A172 (cell line): ENCODE results near the gene DOCK2. TPM values are rescaled to one million over a fixed set of nuclear protein-coding genes. Genes with fewer than 3 reads are reported as not detected.
A peak's percentile ranks its signal among the peaks of the same experiment; 100 is the strongest.
"Not testable (repeated sequence)": the region's sequence is repeated elsewhere in the genome, so short reads cannot be mapped to it uniquely, and the experiment has no call there.

ENCODE experiments used
- DNase-seq: peaks from one replicate; pipeline ENCODE4 v3.0.0-alpha.2; 2015; ENCODE audit warnings: low spot score
- total RNA-seq: library from RNA; depleted of rRNA; stranded (reverse); fragments of >200 nt; shearing (Covaris generic); gene quantifications from 2 replicates; pipeline ENCODE4 v1.2.3, GENCODE V29; 2014

DOCK2 gene
- total RNA-seq, 1 experiment from 2014 or later = 63.1 TPM

DNA sequence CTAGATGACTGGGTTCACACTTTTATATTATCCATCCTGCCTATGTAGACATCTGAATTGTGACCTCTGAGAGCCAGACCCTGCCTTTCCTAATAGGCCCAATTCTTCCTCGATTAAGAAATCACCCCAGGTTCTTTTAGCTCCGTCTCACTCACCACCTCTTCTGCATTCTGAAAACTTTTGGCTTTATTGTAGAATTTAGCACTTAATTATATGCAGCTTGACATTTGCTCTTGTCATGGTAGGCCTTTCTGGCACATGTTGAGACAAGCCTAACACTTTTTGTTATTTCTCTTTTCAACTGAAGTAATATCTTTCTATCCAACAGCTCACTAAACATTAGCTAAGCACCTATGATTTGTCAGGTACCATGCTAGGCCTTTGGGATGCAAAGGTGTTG, 180.0 kb downstream of the DOCK2 start:
- no peak for DNase-seq

DNA sequence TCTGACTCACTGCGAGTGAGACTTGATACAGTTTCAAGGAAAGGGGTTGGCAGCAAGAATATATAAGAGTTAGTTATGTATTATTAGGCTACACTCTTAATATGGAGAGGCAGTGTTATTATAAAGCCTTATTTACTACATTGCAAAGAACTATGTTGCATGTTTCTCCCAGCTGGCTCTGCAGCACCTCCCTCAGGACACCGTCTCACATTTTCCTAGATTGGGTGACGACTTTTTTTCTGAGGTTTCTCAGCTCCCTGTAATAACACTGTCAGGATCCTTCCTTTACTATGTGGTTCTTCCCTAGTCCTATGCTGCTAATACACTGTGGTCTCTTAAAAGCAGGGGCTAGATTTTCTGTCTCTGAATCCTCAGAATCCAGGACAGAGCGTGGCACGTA, 189.5 kb downstream of the DOCK2 start:
- no peak for DNase-seq

DNA sequence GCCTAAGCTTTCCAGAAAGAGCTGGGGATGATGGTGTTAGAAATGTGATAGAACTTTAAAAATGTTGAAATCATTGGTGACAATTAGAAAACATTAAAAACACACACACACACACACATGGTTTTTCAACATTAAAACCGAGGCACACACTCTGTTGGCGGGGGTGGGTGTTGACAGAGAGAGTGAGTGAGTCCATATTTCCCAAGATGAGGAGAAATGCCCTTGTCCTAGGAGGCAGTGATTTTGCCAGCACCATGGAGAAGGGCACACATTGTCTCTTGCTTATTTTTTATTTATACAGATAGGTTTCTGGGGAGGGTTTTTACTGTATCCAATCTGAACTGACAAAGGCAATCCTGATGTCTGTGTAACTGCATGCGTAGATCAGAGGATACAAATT, 190.7 kb downstream of the DOCK2 start:
- DNase-seq = no peak

DNA sequence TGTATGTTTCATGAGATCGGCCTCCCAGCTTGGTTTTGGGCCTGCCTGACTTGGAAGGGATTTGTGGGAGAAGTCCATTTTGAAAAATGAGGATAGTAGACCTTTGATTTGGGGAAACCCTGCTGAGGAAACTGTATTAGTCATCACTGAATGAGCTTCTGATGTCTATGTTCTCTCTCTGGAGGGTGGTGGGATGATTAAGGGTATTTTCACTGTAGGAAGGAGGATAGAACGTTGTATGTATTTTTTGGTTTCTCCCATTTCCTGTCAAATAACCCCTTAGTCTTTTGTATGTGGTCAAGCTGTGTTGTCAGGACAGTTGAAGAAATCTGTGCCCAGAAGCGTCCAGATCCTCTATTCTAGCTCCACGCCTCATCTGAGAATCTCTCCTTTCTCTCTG, 191.3 kb downstream of the DOCK2 start:
- DNase-seq = no peak

DNA sequence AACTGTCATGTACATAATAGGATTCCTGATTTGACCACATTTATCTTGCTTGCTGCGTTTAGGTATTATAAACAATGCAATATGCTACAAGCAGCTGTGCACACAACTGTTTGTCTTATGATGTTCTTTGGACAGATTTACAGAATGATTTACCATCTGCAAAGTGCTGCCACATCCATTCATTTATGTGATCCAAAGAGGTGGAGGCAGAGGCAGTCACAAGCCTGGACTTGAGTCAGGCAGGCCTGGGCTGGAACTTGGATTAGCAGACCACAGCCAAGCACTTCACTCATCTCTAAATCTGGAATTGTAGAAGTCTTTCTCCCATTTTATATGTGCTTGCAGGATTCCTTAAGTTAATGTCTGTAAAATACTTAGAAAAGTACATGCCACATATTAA, 194.3 kb downstream of the DOCK2 start:
- no peak for DNase-seq

DNA sequence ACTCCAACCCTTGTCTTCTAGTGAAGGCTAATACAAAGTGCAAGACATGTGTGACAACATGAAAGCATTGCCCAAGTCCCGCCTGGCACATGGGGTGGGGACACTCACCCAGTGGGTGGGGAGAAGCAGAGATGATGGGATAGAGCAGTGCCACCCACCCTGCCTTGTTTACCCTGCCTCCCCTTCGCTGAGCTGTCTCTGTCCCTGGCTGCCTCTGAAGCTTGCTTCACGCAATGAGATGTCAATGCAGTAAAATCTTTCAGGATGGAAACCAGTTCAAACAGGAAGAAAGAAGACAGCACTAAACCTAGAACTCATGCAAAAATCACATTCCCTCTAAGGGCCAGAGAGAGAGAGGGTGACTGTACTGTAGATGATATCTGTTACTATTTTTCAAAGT, 195.2 kb downstream of the DOCK2 start:
- DNase-seq = no peak

DNA sequence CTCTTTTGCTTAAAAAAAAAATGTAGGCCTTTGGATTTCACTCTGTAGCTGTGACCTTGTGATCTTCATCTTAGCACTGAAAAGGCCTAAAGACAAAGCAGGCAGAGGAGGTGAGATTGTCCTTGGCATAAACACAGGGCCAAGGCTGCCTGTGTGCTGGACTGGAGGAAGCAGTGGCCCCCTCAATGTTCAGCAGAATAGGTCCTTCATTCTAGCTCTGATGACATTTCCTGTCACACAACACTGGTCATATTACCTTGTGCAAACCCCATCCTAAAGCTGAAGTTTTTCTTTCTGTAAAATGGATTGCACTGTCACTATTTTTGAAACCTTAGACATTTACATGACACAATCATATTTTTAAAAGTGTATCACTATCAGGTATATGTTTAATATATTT, 195.8 kb downstream of the DOCK2 start:
- no peak for DNase-seq

DNA sequence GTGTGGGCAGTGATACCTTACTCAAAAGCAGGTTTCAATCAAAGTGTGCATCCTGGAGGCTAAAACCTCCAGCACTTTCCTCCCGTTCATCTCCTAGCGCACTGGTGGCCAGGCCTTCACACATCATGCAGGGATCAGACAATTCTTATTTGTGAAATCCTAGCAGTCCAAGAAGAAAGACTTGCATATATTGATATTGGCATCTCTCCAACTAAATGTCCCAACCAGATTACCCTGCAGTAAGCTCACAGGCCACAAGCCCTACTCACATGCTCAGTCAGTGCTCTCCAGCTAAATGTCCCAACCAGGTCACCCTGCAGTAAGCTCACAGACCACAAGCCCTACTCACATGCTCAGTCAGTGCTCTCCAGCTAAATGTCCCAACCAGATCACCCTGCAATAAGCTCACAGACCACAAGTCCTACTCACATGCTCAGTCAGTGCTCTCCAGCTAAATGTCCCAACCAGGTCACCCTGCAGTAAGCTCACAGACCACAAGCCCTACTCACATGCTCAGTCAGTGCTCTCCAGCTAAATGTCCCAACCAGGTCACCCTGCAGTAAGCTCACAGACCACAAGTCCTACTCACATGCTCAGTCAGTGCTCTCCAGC, 196.7 kb downstream of the DOCK2 start:
- DNase-seq = not testable (repeated sequence)

DNA sequence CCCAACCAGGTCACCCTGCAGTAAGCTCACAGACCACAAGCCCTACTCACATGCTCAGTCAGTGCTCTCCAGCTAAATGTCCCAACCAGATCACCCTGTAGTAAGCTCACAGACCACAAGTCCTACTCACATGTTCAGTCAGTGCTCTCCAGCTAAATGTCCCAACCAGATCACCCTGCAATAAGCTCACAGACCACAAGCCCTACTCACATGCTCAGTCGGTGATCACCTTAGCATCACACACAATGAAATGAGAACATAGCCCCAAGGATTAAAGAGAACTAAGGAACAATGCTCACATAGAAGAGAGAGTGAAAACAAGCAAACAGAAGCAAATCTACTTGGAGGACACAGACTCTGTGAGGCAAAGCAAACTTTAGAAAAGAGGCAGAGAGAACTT, 197.5 kb downstream of the DOCK2 start:
- DNase-seq = not testable (repeated sequence)

DNA sequence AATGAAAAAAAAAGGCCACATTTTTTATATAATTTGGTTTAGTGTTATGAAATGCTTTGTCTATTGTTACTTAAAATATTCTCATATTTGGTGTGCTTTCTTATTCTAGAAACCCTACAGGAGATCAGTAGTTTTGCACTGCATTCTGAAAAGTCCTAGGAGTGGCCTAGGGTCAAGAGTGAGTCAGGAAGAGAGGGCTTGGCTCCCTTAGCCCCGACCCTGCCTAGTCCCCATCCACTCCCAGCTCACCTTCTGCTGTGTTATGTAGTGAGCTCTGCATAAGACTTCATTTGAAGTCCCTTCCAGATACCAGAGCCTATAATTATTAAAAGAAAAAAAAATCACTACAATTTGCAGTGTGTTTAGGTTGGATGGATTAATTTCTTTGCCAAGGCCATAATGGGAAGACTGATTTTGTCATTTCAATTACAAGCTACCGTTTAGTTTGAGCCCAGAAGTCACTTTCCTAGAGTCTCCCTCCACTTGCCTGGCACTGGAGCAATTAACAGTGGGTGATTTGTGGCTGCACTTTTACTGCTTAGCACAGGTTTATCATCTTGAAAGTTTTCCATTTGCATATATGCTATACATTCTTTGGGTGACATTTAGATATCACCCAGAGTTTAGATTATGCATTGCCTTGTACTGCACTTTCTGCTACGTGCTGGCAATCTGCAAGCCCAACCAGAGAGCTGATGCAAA, 199.9 kb downstream of the DOCK2 start:
- no peak for DNase-seq

DNA sequence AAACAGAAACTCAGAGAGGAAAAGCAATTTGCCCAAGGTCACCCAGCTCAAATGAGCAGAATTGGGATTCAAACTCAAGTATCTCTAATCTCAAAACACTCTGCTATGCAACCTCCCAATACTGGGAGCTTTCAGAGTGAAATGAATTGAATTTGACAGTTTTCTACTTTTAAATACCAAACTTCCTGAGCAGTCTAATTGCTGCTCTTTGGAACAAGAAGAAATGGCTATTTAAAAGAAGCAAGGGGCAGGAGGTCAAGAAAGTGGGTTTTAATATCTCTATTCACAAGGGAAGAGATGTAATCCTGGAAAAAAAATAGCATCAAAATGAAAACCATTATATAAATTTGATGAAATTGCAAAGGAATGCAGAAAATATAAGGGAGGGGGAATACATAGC, 200.6 kb downstream of the DOCK2 start:
- no peak for DNase-seq

DNA sequence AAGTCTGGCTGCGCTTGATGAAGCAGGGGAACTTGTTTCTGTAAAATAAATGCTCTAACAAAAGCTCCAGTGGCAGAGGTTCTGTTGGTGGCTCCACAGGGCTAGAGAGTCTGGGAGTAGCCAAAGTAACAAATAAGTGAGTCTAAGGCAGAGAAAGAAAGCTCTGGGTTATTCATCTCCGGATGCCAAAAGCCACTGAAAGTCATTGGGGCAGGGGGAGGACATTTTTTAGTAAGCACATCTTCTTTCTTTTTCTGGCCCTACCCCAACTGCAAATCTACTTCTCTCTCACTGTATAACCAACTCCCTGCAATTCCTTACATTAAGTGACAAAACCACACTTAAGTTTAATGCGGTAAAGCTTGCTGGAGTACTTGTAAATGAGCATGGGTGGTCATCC, 201.6 kb downstream of the DOCK2 start:
- no peak for DNase-seq

DNA sequence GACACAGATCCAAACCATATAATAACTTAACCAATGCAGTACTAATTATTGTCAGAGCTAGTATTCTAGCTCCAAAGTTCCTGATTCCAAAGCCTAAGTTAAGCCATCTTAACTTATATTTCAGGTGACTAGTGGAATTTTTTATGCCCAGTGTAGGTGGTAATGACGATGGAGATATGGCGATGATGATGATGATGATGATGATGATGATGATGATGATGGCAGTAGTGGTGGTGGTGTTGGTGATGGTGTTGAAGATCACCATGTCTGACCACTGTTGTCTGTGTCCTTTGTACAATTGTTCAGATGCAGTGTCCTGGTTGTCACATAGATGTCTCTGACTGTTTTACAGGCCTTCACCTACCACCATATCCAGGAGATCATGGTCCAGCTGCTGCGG, 203.3 kb downstream of the DOCK2 start:
- DNase-seq = no peak

DNA sequence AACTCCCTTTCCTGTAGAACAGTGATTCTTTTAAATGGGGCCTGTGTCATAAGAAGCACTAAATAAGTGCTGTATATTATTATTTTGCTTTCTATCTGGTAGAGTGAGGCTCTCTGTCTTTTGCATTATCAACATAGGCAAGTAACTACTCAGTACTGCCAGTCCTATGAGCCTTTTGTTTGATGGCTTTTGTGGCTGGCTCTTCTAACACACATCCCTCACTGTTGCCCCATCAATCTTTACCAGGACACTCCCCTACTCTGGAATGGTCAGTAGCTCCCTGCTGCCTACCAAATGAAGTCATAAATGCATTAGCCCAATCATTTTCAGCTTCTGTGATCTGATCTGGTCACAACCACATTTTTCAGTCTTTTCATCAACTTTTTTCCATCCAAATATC, 205.6 kb downstream of the DOCK2 start:
- no peak for DNase-seq

DNA sequence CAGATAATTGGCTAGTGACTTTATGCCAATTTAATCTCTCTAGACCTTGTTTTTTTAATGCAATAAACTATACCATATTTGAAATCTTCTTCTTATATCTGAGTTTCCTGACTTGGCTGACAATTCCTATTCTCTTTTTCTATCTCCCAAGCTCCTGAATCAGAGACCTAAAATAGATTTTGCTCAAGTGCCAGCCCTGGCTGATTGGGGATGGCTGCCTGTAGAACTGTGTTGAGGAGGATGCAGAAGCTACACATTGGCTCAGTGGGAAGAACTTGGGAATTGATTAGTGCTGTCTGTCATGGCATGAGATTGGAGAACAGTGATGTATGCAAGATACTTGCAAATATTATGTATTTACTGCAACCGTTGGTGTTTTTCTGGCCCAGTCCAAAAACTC, 210.4 kb downstream of the DOCK2 start:
- no peak for DNase-seq

DNA sequence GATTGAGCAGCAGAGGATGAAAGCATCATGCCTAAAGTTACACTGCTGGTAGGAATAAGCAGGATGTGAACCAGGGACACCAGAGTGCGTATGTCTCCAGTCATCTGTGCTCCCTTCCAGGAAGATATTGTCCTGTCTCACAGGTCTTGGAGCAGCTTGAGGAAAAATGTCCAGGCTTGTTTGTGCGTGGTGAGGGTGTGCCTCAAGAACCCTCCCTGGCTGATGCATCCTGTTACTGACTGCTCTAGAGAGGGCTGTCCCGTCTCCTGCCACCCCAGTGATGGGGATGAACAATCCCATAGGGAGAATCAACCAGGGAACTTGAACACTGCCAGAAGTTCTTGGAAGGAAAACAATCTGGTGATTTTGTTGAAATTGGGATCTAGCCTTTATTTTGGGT, 211.2 kb downstream of the DOCK2 start:
- DNase-seq = no peak

DNA sequence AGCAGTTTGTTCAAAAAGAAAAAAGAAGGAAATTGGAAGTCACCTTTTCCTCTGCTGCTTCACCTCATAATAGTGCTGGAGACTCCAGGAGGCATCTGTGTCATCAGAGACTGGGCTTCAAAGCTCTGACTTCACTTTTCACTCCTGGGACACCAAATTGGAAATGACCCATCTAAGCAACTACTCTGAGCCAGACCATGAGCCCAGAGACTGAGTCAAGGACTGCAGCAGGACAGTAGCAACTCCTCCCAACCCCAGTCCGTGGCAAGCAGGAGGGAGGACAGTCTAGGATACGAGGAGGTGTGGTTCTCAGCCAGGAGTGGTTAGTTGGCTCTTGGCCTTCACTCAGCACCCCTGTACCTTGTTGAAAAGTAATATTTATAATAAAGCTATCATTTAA, 211.7 kb downstream of the DOCK2 start:
- no peak for DNase-seq

DNA sequence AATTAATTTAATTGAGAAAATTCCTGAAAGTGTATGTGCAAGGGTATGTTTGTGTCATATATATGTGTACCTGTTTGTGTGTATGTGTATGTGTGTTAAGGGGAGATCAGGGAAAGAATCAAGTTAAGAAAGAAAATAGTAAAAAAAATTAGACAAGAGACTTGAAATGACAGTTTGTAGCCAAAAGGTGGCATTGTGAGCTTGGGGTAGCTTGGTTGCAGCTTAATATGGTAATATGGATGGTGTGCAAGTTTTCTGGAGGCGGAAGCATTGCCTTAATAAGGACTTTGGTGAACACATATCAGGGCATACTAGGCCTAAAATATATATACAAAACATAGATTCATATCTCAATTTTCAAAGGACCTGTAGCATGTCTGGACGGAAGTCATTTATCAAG, 213.3 kb downstream of the DOCK2 start:
- no peak for DNase-seq

DNA sequence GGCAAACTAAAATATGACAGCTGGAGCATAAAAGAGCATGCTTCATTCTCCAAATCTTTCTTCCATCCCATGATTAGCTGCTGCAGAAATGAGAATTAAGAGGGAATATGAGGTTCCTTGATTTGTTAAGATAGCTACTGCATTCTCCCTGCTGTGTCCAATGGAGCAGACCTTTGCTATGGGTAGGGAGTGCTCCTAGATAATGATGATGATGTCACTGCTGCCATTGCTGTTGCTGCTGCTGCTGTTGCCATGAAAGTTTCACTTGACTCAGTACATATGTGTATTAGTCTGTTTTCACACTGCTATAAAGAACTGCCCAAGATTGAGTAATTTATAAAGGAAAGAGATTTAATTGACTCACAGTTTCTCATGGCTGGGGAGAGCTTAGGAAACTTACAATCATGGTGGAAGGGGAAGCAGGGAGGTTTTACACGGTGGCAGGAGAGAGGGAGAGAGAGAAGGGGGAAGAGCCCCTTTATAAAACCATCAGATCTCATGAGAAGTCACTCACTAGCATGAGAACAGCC, 214.3 kb downstream of the DOCK2 start:
- no peak for DNase-seq

DNA sequence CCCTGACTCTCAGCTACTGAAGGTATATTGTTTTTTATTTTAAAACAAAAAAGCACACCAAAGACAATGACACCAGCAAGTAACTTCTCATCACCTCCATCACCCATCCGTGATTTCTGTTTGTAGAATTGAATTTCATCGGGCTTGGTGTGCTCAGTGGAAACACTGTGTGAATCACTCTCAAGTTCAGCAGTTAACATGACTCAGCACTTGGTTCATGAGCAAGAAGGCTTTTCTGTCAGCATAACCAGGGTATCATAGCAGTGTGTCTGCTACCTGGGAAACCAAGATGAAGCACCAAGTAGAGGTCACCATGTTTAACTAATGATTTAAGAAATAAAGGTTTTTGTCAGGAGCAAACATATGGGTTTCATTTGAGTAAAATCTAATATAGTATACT, 219.5 kb downstream of the DOCK2 start:
- DNase-seq = peak; percentile 80

DNA sequence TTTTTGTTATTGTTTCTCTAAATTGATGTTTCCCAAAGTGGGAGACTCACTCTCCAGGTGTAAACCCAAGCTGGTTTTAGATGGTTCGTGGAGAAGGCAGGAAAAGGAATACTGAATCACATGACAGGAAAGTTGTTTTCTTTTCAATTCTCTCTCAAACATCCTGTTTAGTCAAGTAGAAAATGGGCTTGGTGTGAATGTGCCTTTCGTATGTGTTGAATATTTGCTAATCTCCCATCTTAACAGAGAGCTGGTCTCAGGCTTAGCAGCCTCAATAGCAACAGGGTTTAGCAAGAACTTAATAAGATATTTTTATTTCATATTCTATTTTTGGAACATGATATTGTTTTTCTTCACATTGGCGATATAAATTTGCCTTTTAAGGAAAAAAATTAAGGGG, 223.5 kb downstream of the DOCK2 start:
- DNase-seq = no peak

DNA sequence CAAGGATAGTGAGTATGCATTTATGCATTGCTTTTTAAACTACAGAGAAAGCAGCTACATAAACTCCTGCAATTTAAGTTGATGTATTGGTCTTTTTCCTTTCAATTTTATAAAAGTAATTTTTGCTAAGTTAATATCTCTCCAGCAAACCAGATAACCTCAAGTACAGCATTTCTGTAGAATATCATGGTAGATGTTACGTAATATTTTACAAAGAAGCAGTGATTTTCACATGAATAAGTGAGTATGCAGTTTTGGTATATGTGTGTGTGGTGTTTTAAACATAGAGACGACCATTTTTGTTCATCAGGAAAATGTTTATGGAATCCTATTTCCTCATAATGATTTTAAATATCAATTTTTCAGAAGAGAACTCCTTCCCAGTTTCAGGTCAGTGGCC, 224.4 kb downstream of the DOCK2 start:
- no peak for DNase-seq

DNA sequence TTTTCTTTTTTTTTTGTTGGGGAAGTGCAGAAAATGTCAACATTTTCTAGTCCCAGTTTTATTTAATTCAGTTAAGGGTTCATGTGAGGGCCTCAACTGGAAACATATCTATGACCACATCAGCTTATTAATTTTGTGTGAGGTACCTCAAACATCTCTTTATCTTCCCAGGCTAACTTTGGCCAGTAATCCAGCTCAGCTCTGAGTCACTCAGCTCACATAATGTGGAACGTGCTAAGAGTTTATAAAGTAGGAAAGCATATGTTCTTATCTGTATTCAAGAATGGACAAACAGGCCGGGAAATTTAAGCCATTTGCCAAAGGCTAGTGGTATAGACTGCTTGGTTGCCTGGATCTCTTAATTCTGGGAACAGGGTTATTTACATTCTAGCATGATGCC, 224.9 kb downstream of the DOCK2 start:
- DNase-seq = peak; percentile 63

DNA sequence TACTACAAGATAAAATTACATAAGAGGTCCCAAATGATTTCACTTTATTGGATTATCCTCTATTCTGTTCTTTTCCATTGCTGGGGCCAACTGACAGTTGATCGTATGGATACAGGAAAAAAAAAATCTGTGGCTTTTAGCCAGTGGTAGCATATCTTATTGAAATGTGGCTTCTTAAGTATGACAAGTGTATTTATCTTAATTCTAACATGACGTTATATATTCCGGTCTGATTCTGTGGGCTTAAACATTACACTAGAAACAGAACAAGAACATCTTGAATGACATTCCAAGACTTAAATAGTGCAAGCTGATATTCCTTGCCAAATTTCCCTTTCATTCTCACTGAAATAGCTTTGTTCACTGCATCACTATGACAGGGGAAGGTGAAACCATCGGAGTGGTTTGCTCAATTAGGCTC, 225.3 kb downstream of the DOCK2 start:
- no peak for DNase-seq
